Karpas-422 (cell line): Measurements from ENCODE around the gene CACNA1C. TPM values are rescaled to one million over a fixed set of nuclear protein-coding genes. Genes with fewer than 3 reads are reported as not detected.

Experiments used
- DNase-seq: peaks from one replicate; pipeline ENCODE4 v3.0.0-alpha.2; 2015
- H2AFZ ChIP-seq: fragments of 200-600 bp; sonication (generic); 2 replicates; pipeline ENCODE4 v1.6.1; 2014; ENCODE audit warnings: antibody characterized with exemption, low read length, mixed read lengths
- H3K27ac ChIP-seq: fragments of 200-600 bp; sonication (generic); 2 replicates; pipeline ENCODE4 v1.5.1; 2014; ENCODE audit warnings: mild to moderate bottlenecking, low read length, moderate library complexity
- H3K27me3 ChIP-seq: fragments of 200-600 bp; sonication (generic); 2 replicates; pipeline ENCODE4 v1.6.1; 2014; ENCODE audit warnings: low read length, mixed read lengths
- H3K36me3 ChIP-seq: fragments of 200-600 bp; sonication (generic); 2 replicates; pipeline ENCODE4 v1.6.1; 2014; ENCODE audit warnings: low read length, mixed read lengths; ENCODE audit not compliant: insufficient read depth
- H3K4me1 ChIP-seq: fragments of 200-600 bp; sonication (generic); 2 replicates; pipeline ENCODE4 v1.6.1; 2014; ENCODE audit warnings: mild to moderate bottlenecking, low read length, mixed read lengths
- H3K4me2 ChIP-seq: fragments of 200-600 bp; sonication (generic); 2 replicates; pipeline ENCODE4 v1.6.1; 2014; ENCODE audit warnings: low read length, low read depth, mild to moderate bottlenecking; ENCODE audit not compliant: poor library complexity, severe bottlenecking
- H3K4me3 ChIP-seq: fragments of 200-600 bp; sonication (generic); 2 replicates; pipeline ENCODE4 v1.5.1; 2014; ENCODE audit warnings: mild to moderate bottlenecking, antibody characterized with exemption, low read length, mixed read lengths
- H3K79me2 ChIP-seq: fragments of 200-600 bp; sonication (generic); 2 replicates; pipeline ENCODE4 v1.6.1; 2014; ENCODE audit warnings: mild to moderate bottlenecking, low read length, mixed read lengths
- H3K9ac ChIP-seq: fragments of 200-600 bp; sonication (generic); 2 replicates; pipeline ENCODE4 v1.6.0; 2014; ENCODE audit warnings: low read length
- H3K9me2 ChIP-seq: fragments of 200-600 bp; sonication (generic), shearing (Covaris generic); replicated peaks from 2 replicates; pipeline ENCODE4 v1.6.0; 2014; ENCODE audit warnings: mild to moderate bottlenecking, low read length, moderate library complexity; ENCODE audit not compliant: insufficient read depth
- H3K9me3 ChIP-seq: fragments of 300-700, 200-600 bp; sonication (generic); 2 replicates; pipeline ENCODE4 v1.6.1; 2014; ENCODE audit warnings: low read length, mixed read lengths
- H4K20me1 ChIP-seq: fragments of 200-600 bp; sonication (generic); 2 replicates; pipeline ENCODE4 v1.6.1; 2014; ENCODE audit warnings: mild to moderate bottlenecking, antibody characterized with exemption, low read length, low read depth; ENCODE audit not compliant: insufficient read depth
- total RNA-seq: library from RNA; depleted of rRNA; stranded (reverse); fragments of >200 nt; shearing (Covaris generic); gene quantifications from 2 replicates; pipeline ENCODE4 v1.2.3, GENCODE V29; 2014; ENCODE audit warnings: low replicate concordance

Gene CACNA1C
- total RNA-seq, 1 experiment from 2014 or later = 0.11 TPM

GRCh38 chr12:2560356-2560755, 507.6 kb downstream of the CACNA1C start:
- H3K9me3 ChIP-seq = no peaks in the 10 kb centered on the region
- H3K79me2 ChIP-seq = no peaks in the 10 kb centered on the region
- H3K4me1 ChIP-seq = peaks cover 15% of the 10 kb centered on the region
- no peaks in the 10 kb centered on the region for H3K36me3 ChIP-seq
- peak overlapping the region; percentile 6 for H3K4me2 ChIP-seq
- H3K9ac ChIP-seq = no peak overlapping the region
- DNase-seq = no peak
- H3K27ac ChIP-seq = no peak overlapping the region
- H3K4me3 ChIP-seq = no peak overlapping the region
- no peak overlapping the region for H2AFZ ChIP-seq
- H4K20me1 ChIP-seq = no peaks in the 10 kb centered on the region
- 0 out of 2 replicates have a peak, but pooled peaks cover 3% of the 10 kb centered on the region for H3K27me3 ChIP-seq
- no peaks in the 10 kb centered on the region for H3K9me2 ChIP-seq

DNA sequence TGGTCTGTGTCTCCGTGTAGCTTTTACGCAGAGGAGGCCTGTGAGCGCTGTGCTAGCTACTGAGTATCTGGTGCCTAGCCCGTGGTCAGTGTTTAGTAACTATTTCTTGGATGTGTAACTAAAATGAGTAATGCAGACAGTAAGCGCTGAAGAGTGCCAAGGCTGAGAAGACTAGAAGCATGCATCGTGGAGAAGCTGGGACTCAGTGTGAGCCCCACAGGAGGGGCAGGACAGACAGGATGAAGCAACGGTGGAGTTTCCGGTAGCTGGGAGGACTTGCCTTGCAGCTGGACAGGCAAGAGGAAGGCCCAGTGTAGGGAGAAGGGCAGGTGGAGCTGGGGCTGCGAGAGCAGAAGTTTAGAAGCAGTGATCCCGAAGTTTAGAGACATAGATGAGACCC, 508.6 kb downstream of the CACNA1C start:
- H3K4me3 ChIP-seq = no peak overlapping the region
- H3K9me2 ChIP-seq = no peaks in the 10 kb centered on the region
- H4K20me1 ChIP-seq = no peaks in the 10 kb centered on the region
- 0 out of 2 replicates have a peak, but pooled peaks cover 3% of the 10 kb centered on the region for H3K27me3 ChIP-seq
- no peak overlapping the region for H3K27ac ChIP-seq
- no peaks in the 10 kb centered on the region for H3K36me3 ChIP-seq
- no peaks in the 10 kb centered on the region for H3K79me2 ChIP-seq
- peaks cover 15% of the 10 kb centered on the region for H3K4me1 ChIP-seq
- H3K4me2 ChIP-seq = no peak overlapping the region
- H2AFZ ChIP-seq = no peak overlapping the region
- no peak overlapping the region for H3K9ac ChIP-seq
- no peaks in the 10 kb centered on the region for H3K9me3 ChIP-seq
- DNase-seq = no peak

GRCh38 chr12:2562400-2562799, 509.6 kb downstream of the CACNA1C start:
- Histone ChIP-seq H4K20me1 (no peaks in the 10 kb centered on the region), H3K9me2 (no peaks in the 10 kb centered on the region), H3K79me2 (no peaks in the 10 kb centered on the region), H3K9me3 (no peaks in the 10 kb centered on the region), H3K9ac (no peak overlapping the region), H3K4me3 (no peak overlapping the region), H3K4me1 (peaks cover 15% of the 10 kb centered on the region), H3K27ac (no peak overlapping the region), H3K27me3 (0 out of 2 replicates have a peak, but pooled peaks cover 3% of the 10 kb centered on the region), H3K4me2 (no peak overlapping the region), H3K36me3 (no peaks in the 10 kb centered on the region), H2AFZ (no peak overlapping the region)
- no peak for DNase-seq

GRCh38 chr12:2563709-2564108, 510.9 kb downstream of the CACNA1C start:
- Histone ChIP-seq H3K9me2 (no peaks in the 10 kb centered on the region), H3K4me3 (no peak overlapping the region), H3K36me3 (no peaks in the 10 kb centered on the region), H3K4me1 (peaks cover 15% of the 10 kb centered on the region), H4K20me1 (no peaks in the 10 kb centered on the region), H2AFZ (no peak overlapping the region), H3K9ac (no peak overlapping the region), H3K79me2 (no peaks in the 10 kb centered on the region), H3K9me3 (no peaks in the 10 kb centered on the region), H3K27me3 (0 out of 2 replicates have a peak, but pooled peaks cover 3% of the 10 kb centered on the region), H3K4me2 (no peak overlapping the region), H3K27ac (no peak overlapping the region)
- DNase-seq = no peak

GRCh38 chr12:2566161-2566560, 513.4 kb downstream of the CACNA1C start:
- no peaks in the 10 kb centered on the region for H3K27me3 ChIP-seq
- H3K27ac ChIP-seq = no peak overlapping the region
- H3K4me3 ChIP-seq = no peak overlapping the region
- H3K4me1 ChIP-seq = peaks cover 2% of the 10 kb centered on the region; the same call in 1 of the 2 replicates
- H3K36me3 ChIP-seq = no peaks in the 10 kb centered on the region
- no peaks in the 10 kb centered on the region for H3K79me2 ChIP-seq
- no peaks in the 10 kb centered on the region for H3K9me3 ChIP-seq
- no peaks in the 10 kb centered on the region for H3K9me2 ChIP-seq
- H3K4me2 ChIP-seq = no peak overlapping the region
- no peaks in the 10 kb centered on the region for H4K20me1 ChIP-seq
- H2AFZ ChIP-seq = no peak overlapping the region
- no peak overlapping the region for H3K9ac ChIP-seq
- no peak for DNase-seq

- no peak overlapping the region for H3K4me3 ChIP-seq
- H4K20me1 ChIP-seq = no peaks in the 10 kb centered on the region
- no peak overlapping the region for H3K4me2 ChIP-seq
- no peaks in the 10 kb centered on the region for H3K9me2 ChIP-seq
- H3K9ac ChIP-seq = no peak overlapping the region
- H3K27ac ChIP-seq = no peak overlapping the region
- DNase-seq = no peak
- H3K79me2 ChIP-seq = no peaks in the 10 kb centered on the region
- H3K4me1 ChIP-seq = no peaks in the 10 kb centered on the region
- H2AFZ ChIP-seq = no peak overlapping the region
- no peaks in the 10 kb centered on the region for H3K9me3 ChIP-seq
- no peaks in the 10 kb centered on the region for H3K36me3 ChIP-seq
- H3K27me3 ChIP-seq = no peaks in the 10 kb centered on the region
Measured at GRCh38 chr12:2567711-2568110, 514.9 kb downstream of the CACNA1C start.

- no peaks in the 10 kb centered on the region for H3K27me3 ChIP-seq
- H3K4me3 ChIP-seq = no peak overlapping the region
- H3K79me2 ChIP-seq = no peaks in the 10 kb centered on the region
- no peaks in the 10 kb centered on the region for H3K36me3 ChIP-seq
- H3K9me2 ChIP-seq = no peaks in the 10 kb centered on the region
- H3K27ac ChIP-seq = no peak overlapping the region
- DNase-seq = no peak
- H2AFZ ChIP-seq = no peak overlapping the region
- H3K4me1 ChIP-seq = no peaks in the 10 kb centered on the region
- no peak overlapping the region for H3K9ac ChIP-seq
- no peak overlapping the region for H3K4me2 ChIP-seq
- H3K9me3 ChIP-seq = no peaks in the 10 kb centered on the region
- H4K20me1 ChIP-seq = no peaks in the 10 kb centered on the region
Measured at GRCh38 chr12:2570562-2570961, 517.8 kb downstream of the CACNA1C start.

DNA sequence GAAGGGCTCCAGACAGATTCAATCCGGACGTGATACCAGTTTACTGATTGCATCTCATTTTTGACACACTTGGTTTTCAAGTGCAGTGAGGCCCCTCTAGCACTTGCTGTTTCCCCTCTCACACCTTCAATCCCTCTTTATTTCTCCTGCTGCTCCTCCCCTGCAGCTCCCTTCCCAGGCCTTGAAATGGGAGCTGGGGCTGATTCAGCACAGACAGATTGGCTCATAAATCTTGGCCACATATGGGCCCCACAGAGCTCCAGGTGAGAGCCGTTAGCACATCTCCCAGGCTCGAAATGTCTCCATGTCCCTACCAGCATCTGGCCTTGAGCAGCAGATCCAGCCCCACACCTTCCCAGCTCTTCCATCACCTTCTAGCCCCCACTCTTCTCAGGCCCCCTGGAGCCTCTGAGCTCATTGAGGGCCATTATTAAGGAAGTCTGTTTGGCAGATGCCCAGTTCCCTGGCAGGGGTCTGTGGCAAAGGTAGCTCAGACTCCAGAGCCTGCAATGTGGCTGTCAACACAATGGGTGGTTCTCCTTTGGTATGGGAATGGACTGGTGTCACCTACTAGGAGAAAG, 521.7 kb downstream of the CACNA1C start:
- no peak overlapping the region for H3K9ac ChIP-seq
- no peaks in the 10 kb centered on the region for H3K36me3 ChIP-seq
- no peak overlapping the region for H2AFZ ChIP-seq
- H3K4me2 ChIP-seq = no peak overlapping the region
- no peaks in the 10 kb centered on the region for H3K4me1 ChIP-seq
- no peaks in the 10 kb centered on the region for H3K9me3 ChIP-seq
- H3K27ac ChIP-seq = no peak overlapping the region
- H3K4me3 ChIP-seq = no peak overlapping the region
- no peaks in the 10 kb centered on the region for H3K27me3 ChIP-seq
- no peaks in the 10 kb centered on the region for H3K79me2 ChIP-seq
- no peaks in the 10 kb centered on the region for H4K20me1 ChIP-seq
- H3K9me2 ChIP-seq = no peaks in the 10 kb centered on the region
- no peak for DNase-seq
